GM21390 (cell line): ENCODE results near the gene MINPP1.
A peak's percentile ranks its signal among the peaks of the same experiment; 100 is the strongest.

Experiments used
- ATAC-seq: cut with Tn5 transposase; IDR thresholded peaks from one replicate; pipeline ENCODE4 v1.9.1; 2021; ENCODE audit not compliant: unreplicated experiment

Gene MINPP1

DNA sequence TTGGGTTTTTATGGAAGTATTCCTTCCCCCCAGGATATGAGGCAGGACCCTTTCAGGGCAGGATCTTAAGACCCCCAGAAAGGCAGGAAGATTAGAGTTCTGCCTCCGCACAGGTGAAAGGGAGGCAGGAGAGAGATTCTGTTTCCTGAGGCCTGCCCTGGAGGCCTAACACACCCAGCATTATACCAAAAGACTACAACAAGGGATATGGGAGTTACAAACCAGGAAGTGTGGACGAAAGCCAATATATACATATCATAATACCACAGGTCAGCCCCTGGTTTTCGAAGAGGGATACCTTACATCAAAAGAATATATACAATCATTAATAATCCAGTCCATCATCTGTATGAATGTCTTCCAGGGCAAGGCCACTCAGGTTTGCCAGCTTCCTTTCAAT lies 14.2 kb downstream of the MINPP1 start:
- ATAC-seq = no peak

GRCh38 chr10:87519582-87519981 lies 14.9 kb downstream of the MINPP1 start:
- peak; percentile 71 for ATAC-seq

DNA sequence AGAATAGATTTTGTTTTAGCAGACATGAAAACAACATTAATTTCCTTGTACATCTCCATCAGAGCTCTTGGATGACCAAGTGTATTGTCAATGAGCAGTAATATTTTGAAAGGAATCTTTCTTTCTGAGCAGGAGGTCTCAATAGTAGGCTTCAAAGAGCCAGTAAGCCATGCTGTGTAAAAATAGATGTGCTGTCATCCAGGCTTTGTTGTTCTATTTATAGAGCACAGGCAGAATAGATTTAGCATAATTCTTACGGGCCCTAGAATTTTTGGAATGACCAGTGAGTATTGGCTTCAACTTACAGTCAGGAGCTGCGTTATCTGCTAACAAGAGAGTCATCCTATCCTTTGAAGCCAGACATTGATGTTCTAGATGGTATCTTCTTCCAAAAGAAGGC lies 19.0 kb downstream of the MINPP1 start:
- no peak for ATAC-seq

- ATAC-seq = no peak
Observed at GRCh38 chr10:87524296-87524695, 19.6 kb downstream of the MINPP1 start.

DNA sequence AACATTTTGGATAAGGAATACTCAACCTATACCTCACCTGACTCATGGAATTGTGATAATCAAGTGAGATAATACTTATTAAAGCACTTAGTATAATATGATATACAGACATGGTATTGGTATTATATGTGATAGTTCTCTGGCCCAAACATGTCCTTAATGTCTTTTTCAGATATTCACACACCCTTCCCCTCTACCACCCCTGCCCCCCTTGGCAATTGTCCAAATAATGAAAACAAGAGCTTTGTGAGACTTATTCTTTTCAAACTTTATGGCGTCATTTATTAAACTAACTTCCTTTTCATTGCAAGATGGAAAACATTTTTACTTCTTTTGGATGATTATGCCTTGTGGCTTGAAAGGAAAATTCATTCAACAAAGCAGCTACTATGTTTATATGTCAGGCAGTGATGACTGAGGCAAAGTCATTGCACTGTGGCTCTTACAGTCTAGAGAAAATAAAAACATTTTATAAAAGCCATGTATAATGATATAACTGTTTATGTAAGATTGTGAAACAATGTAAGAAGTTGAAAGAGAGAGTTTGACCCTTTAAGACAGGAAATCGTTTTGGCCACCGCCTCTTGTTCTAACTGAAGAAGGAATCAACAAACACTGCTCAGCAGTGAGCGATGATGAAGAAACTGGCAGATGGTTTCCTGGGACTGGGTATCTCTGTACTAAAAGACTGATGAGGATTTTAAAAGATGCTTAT lies 27.4 kb downstream of the MINPP1 start:
- ATAC-seq = no peak

GRCh38 chr10:87532696-87533095 lies 28.0 kb downstream of the MINPP1 start:
- ATAC-seq = no peak

- peak; percentile 49 for ATAC-seq
Observed at GRCh38 chr10:87534173-87534858, 29.6 kb downstream of the MINPP1 start.

DNA sequence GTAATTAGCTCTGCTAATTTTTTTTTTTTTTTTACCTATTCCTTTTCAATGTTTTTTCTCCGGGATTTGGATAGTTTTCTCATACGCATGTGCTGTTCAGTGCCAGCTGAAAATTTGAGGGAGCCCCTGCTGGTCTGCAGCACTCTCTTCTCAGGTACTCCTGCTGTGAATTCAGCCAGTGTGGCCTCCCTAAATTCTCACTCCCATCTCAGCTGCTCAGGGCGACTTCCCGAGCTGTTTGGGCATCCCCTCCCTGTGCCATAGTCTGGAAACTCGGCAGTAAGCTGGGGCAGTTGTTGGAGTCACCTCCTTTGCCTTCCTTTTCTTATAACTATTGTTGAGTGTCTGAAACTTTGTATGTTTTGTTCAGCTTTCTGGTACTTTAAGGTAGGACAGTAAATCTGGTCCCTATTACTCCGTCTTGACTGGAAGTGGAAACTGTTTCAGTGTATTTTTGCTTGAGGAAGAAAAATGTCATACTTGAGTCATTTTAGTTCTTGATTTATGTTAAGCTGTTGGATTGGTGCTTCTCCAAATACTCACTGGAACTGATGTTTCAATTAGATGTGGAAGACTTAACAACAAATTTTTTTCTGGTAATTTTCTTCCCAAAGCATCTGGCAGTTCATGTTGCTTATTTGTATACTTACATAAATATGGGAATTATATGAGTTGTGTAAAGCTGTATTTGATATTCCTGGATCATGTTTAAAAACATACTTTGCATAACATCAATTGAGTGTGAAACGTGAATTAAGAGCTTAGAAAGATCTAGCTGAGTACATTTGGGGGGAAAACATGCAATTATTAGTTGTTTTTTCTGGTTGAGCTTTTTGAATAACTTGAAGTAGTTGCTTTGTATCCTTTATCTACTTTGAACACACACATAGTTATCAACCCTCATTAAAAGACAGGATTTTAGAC lies 33.7 kb downstream of the MINPP1 start:
- no peak for ATAC-seq

DNA sequence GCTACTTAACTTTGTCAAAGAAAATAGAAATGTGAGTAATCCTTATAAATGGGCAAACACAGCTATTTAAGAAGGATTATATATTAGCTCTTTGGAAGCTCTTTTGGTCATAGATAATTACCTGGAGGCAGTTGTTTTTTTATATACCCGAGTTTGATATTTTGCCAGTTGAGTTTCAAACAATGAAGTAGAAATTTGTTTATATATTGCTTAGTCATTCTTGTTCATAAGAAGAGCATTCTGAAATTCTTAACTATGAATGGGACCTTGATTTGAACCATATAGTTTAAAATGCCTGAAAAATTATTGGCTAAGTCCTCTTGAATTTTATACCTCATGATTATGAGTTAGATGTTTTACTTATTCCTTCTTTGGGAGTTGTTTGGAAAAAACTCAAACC lies 36.4 kb downstream of the MINPP1 start:
- no peak for ATAC-seq

DNA sequence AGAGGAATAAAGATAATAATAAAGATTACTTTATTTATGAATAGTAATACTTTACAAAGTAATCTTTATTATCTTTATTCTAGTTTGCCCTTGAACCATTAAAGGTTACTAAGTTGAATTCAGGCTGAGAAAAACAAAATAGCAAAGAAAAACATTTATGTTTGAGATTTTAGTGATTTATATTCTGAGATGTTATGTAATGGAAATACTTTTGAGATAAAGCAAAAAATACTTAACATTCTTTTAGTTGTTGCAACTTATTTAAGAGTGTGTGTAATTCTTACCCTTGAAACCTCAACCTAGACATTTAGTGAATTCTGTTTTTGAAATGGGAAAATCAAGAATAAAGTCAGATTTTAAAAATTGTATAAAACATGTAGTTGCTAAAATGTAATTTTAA lies 40.0 kb downstream of the MINPP1 start:
- ATAC-seq = no peak

DNA sequence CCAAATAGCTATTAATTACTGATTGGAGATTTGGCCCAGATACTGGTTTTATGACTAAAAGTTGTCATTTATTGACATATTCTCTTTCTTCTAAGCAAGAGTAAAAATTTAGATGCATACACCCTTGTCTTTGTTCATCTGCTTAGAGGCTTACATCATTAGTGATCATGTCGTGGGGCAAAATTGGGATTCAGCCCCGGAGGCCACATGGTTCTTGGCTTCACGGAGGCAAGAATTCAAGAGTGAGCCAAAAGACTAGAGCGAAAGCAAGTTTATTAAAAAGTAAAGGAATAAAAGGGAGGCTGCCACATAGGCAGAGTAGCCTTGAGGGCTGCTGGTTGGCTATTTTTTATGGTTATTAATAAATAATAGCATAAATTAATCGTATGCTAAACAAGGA lies 41.1 kb downstream of the MINPP1 start:
- ATAC-seq = no peak

DNA sequence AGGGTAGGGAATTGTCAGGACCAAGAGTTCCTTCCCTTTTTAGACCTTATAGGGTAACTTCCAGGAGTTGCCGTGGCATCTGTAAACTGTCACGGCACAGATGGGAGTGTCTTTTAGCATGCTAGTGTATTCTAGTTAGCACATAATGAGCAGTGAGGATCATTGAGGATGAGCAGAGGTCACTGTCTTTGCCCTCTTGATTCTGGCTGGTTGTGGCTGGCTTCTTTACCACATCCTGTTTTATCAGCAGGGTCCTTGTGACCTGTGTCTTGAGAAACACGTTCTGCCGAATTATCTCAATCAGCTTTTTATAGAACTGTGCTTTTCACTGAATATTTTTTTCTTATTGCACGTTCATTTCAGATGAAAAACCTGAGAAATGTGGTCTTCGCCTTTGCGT lies 41.5 kb downstream of the MINPP1 start:
- no peak for ATAC-seq

- no peak for ATAC-seq
Observed at GRCh38 chr10:87546971-87547413, 42.3 kb downstream of the MINPP1 start.

GRCh38 chr10:87547734-87548311 lies 43.1 kb downstream of the MINPP1 start:
- ATAC-seq = no peak

DNA sequence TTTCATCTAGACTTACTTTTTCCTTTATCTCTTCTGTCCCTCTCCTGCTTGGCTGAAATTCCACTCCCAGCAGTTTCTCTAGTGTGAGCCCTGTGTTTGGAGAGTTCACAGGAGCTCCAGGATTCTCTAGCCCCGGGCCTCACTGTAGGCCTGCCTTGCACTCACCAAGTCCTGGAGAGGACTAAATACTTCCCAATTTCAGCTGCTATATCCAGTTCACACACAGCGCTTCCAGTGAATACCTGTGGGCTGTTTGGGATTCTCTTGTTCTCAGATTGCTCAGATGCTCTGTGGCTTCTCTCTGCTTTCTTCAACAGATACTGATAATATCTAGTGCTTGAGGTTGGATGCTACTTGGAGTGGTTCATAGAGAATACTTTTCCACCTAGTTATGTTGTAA lies 46.0 kb downstream of the MINPP1 start:
- no peak for ATAC-seq

- no peak for ATAC-seq
Observed at GRCh38 chr10:87551326-87551725, 46.6 kb downstream of the MINPP1 start.

DNA sequence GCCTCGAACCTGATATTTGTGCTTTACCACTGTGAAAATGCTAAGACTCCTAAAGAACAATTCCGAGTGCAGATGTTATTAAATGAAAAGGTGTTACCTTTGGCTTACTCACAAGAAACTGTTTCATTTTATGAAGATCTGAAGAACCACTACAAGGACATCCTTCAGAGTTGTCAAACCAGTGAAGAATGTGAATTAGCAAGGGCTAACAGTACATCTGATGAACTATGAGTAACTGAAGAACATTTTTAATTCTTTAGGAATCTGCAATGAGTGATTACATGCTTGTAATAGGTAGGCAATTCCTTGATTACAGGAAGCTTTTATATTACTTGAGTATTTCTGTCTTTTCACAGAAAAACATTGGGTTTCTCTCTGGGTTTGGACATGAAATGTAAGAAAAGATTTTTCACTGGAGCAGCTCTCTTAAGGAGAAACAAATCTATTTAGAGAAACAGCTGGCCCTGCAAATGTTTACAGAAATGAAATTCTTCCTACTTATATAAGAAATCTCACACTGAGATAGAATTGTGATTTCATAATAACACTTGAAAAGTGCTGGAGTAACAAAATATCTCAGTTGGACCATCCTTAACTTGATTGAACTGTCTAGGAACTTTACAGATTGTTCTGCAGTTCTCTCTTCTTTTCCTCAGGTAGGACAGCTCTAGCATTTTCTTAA lies 47.7 kb downstream of the MINPP1 start:
- ATAC-seq = no peak

- no peak for ATAC-seq
Observed at GRCh38 chr10:87557409-87557808, 52.7 kb downstream of the MINPP1 start.

GRCh38 chr10:87558333-87558732 lies 53.6 kb downstream of the MINPP1 start:
- ATAC-seq = no peak

- ATAC-seq = no peak
Observed at GRCh38 chr10:87559392-87559791, 54.7 kb downstream of the MINPP1 start.
